GM18870 (cell line): Measurements from ENCODE around the gene NCK2.
"Not testable (repeated sequence)": the region's sequence is repeated elsewhere in the genome, so short reads cannot be mapped to it uniquely, and the experiment has no call there.

ENCODE experiments used
- ATAC-seq: cut with Tn5 transposase; IDR thresholded peaks from one replicate; pipeline ENCODE4 v1.9.1; 2021; ENCODE audit warnings: moderate library complexity; ENCODE audit not compliant: unreplicated experiment

Gene NCK2

GRCh38 chr2:105883911-105884694, 139.4 kb downstream of the NCK2 start:
- ATAC-seq = no peak

GRCh38 chr2:105885456-105885855, 140.7 kb downstream of the NCK2 start:
- ATAC-seq = no peak

- ATAC-seq = no peak
Measured at GRCh38 chr2:105886029-105886454, 141.3 kb downstream of the NCK2 start.

- no peak for ATAC-seq
Measured at GRCh38 chr2:105886687-105887086, 142.0 kb downstream of the NCK2 start.

GRCh38 chr2:105887256-105887655, 142.5 kb downstream of the NCK2 start:
- ATAC-seq = no peak

GRCh38 chr2:105888625-105889024, 143.9 kb downstream of the NCK2 start:
- no peak for ATAC-seq

GRCh38 chr2:105889046-105889445, 144.3 kb downstream of the NCK2 start:
- no peak for ATAC-seq

- no peak for ATAC-seq
Measured at GRCh38 chr2:105890111-105890510, 145.4 kb downstream of the NCK2 start.

- no peak for ATAC-seq
Measured at GRCh38 chr2:105890856-105891255, 146.1 kb downstream of the NCK2 start.

GRCh38 chr2:105893011-105893995, 148.6 kb downstream of the NCK2 start:
- no peak for ATAC-seq

GRCh38 chr2:105894327-105894944, 149.7 kb downstream of the NCK2 start:
- no peak for ATAC-seq

- no peak for ATAC-seq
Measured at GRCh38 chr2:105895990-105896764, 151.5 kb downstream of the NCK2 start.

GRCh38 chr2:105896765-105897163, 152.1 kb downstream of the NCK2 start:
- ATAC-seq = no peak

- ATAC-seq = not testable (repeated sequence)
Measured at GRCh38 chr2:105897694-105898093, 153.0 kb downstream of the NCK2 start.

- ATAC-seq = no peak
Measured at GRCh38 chr2:105903051-105903674, 158.5 kb downstream of the NCK2 start.

GRCh38 chr2:105904938-105905337, 160.2 kb downstream of the NCK2 start:
- peak; percentile 97 for ATAC-seq

- ATAC-seq = no peak
Measured at GRCh38 chr2:105906481-105906880, 161.8 kb downstream of the NCK2 start.

GRCh38 chr2:105907184-105907583, 162.5 kb downstream of the NCK2 start:
- ATAC-seq = no peak

- ATAC-seq = no peak
Measured at GRCh38 chr2:105909215-105909614, 164.5 kb downstream of the NCK2 start.
